GM23338 (cell line): ENCODE results near the gene TDRD7. TPM values are rescaled to one million over a fixed set of nuclear protein-coding genes. Genes with fewer than 3 reads are reported as not detected.

Experiments
- ATAC-seq: fragments of 200-7000 bp; cut with Tn5 transposase; 3 replicates; pipeline ENCODE4 v1.9.1; 2020
- DNase-seq: peaks from one replicate; pipeline ENCODE4 v3.0.0-alpha.2; 2015; ENCODE audit warnings: low spot score
- H2AFZ ChIP-seq: fragments of 200-600 bp; sonication (generic); 2 replicates; pipeline ENCODE4 v1.8.0; 2016; ENCODE audit warnings: antibody characterized with exemption, mild to moderate bottlenecking, moderate library complexity
- H3F3A ChIP-seq: fragments of 200-600 bp; sonication (generic); replicated peaks from 2 replicates; pipeline ENCODE4 v1.8.0; 2017; ENCODE audit warnings: antibody characterized with exemption, mixed run types, low read depth
- H3K27ac ChIP-seq: fragments of 200-600 bp; sonication (generic); 2 replicates; pipeline ENCODE4 v1.6.1; 2016; ENCODE audit warnings: low read depth
- H3K27me3 ChIP-seq: fragments of 200-600 bp; sonication (generic); 2 replicates; pipeline ENCODE4 v1.8.0; 2016; ENCODE audit warnings: mild to moderate bottlenecking, mixed run types, moderate library complexity; ENCODE audit not compliant: insufficient read depth
- H3K36me3 ChIP-seq: fragments of 200-600 bp; sonication (generic); 2 replicates; pipeline ENCODE4 v1.8.0; 2016; ENCODE audit warnings: mild to moderate bottlenecking; ENCODE audit not compliant: insufficient read depth
- H3K4me1 ChIP-seq: fragments of 200-600 bp; sonication (generic); 2 replicates; pipeline ENCODE4 v1.8.0; 2016; ENCODE audit warnings: mild to moderate bottlenecking, moderate library complexity; ENCODE audit not compliant: insufficient read depth
- H3K4me2 ChIP-seq: fragments of 200-600 bp; sonication (generic); 2 replicates; pipeline ENCODE4 v1.7.1; 2017; ENCODE audit warnings: mixed run types
- H3K4me3 ChIP-seq: fragments of 200-600 bp; sonication (generic); 2 replicates; pipeline ENCODE4 v1.6.1; 2016; ENCODE audit warnings: mixed run types
- H3K79me2 ChIP-seq: fragments of 200-600 bp; sonication (generic); replicated peaks from 2 replicates; pipeline ENCODE4 v1.8.0; 2017; ENCODE audit warnings: mild to moderate bottlenecking; ENCODE audit not compliant: insufficient read depth
- H3K9me2 ChIP-seq: fragments of 200-600 bp; sonication (generic); 2 replicates; pipeline ENCODE4 v1.8.0; 2017; ENCODE audit not compliant: insufficient read depth
- H4K20me1 ChIP-seq: fragments of 200-600 bp; sonication (generic); replicated peaks from 2 replicates; pipeline ENCODE4 v1.8.0; 2017; ENCODE audit warnings: mild to moderate bottlenecking; ENCODE audit not compliant: insufficient read depth
- H3K27ac Mint-ChIP-seq: 2 replicates; pipeline ENCODE4 v1.8.0; 2020; ENCODE audit warnings: inconsistent platforms, mild to moderate bottlenecking, moderate library complexity, mixed read lengths
- H3K27me3 Mint-ChIP-seq: 3 replicates; pipeline ENCODE4 v1.8.0; 2022; ENCODE audit warnings: low read depth, mild to moderate bottlenecking, moderate library complexity, mixed read lengths, inconsistent platforms; ENCODE audit not compliant: insufficient read depth, poor library complexity
- H3K36me3 Mint-ChIP-seq: 3 replicates; pipeline ENCODE4 v1.8.0; 2021; ENCODE audit warnings: low read depth, mild to moderate bottlenecking, inconsistent platforms, moderate library complexity, mixed read lengths
- H3K4me1 Mint-ChIP-seq: 3 replicates; pipeline ENCODE4 v1.8.0; 2020; ENCODE audit warnings: mild to moderate bottlenecking, inconsistent platforms, mixed read lengths
- H3K4me3 Mint-ChIP-seq: 3 replicates; pipeline ENCODE4 v1.8.0; 2021; ENCODE audit warnings: moderate library complexity, mild to moderate bottlenecking, inconsistent platforms, mixed read lengths
- H3K9me3 Mint-ChIP-seq: 3 replicates; pipeline ENCODE4 v1.8.0; 2020; ENCODE audit warnings: moderate library complexity, mild to moderate bottlenecking, inconsistent platforms, mixed read lengths
- EZH2 ChIP-seq: fragments of 200-600 bp; sonication (generic); IDR thresholded peaks from one replicate; pipeline ENCODE4 v1.8.0; 2017; ENCODE audit warnings: antibody characterized with exemption, mild to moderate bottlenecking, low read depth; ENCODE audit not compliant: unreplicated experiment
- EZH2phosphoT487 ChIP-seq: fragments of 200-600 bp; sonication (generic); IDR thresholded peaks from one replicate; pipeline ENCODE4 v1.8.1; 2018; ENCODE audit warnings: antibody characterized with exemption; ENCODE audit not compliant: unreplicated experiment
- JUNB ChIP-seq: IDR thresholded peaks from one replicate; pipeline ENCODE4 v1.6.1; 2016; ENCODE audit warnings: antibody characterized with exemption; ENCODE audit not compliant: unreplicated experiment
- NANOG ChIP-seq: IDR thresholded peaks from 2 replicates; pipeline ENCODE4 v1.6.1; 2016; ENCODE audit warnings: antibody characterized with exemption, borderline replicate concordance
- POLR2AphosphoS5 ChIP-seq: IDR thresholded peaks from 2 replicates; pipeline ENCODE4 v1.6.1; 2016; ENCODE audit warnings: antibody characterized with exemption, low read depth
- STAT1 ChIP-seq: IDR thresholded peaks from one replicate; pipeline ENCODE4 v1.6.1; 2016; ENCODE audit warnings: antibody characterized with exemption; ENCODE audit not compliant: unreplicated experiment
- ZNF114 ChIP-seq: fragments of 250-450 bp; sonication (Bioruptor Pico); IDR thresholded peaks from 2 replicates; pipeline ENCODE4 v1.5.0; 2020; ENCODE audit warnings: mild to moderate bottlenecking, moderate library complexity
- ZNF462 ChIP-seq: fragments of 250-450 bp; sonication (Bioruptor Pico); IDR thresholded peaks from 2 replicates; pipeline ENCODE4 v1.5.0; 2020; ENCODE audit warnings: mild to moderate bottlenecking, moderate library complexity
- polyA plus RNA-seq: library from polyadenylated mRNA; unstranded; fragments of >200 nt; fragmentation: Nextera tagmentation; extraction: Ambion mirVana; gene quantifications from 2 replicates; pipeline ENCODE4 v1.2.1, GENCODE V29; 2016
- total RNA-seq: library from RNA; depleted of rRNA; stranded (reverse); fragments of >200 nt; shearing (Covaris generic); gene quantifications from 2 replicates; pipeline ENCODE4 v1.2.3, GENCODE V29; 2014
- TF ChIP-seq, protein P1 (sequence below), 2 experiments: fragments of 200-600 bp in 1 of 2; sonication (generic) in 1 of 2; conservative IDR thresholded peaks; 2 replicates each; pipeline versions ENCODE4 v1.5.1 to v1.6.1; 2016 to 2017; ENCODE audit warnings: antibody characterized with exemption in 2 of 2, low read depth in 2 of 2, mild to moderate bottlenecking in 2 of 2, moderate library complexity in 1 of 2
- TF ChIP-seq, protein P2 (sequence below): IDR thresholded peaks from one replicate; pipeline ENCODE4 v1.6.1; 2018; ENCODE audit warnings: antibody characterized with exemption; ENCODE audit not compliant: unreplicated experiment

TDRD7 gene
- total and polyA plus RNA-seq, 2 experiments from 2014 or later = 1.7 to 3.1 TPM

DNA sequence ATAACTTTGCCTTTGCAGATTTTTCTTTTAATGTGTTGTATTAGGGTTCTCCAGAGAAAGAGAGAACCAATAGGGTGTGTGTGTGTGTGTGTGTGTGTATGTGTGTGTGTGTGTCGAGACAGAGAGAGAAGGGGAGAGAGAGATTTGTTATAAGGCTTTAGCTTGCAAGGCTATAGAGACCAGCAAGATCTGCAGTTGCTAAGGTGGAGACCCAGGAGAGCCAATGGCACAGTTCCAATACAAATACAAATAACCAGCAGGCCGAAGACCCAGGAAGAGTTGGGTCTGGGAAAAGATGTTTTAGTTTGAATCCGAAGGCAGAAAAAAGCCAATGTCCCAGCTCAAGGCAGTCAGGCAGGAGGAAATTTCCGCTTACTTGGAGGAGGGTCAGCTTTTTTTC, 112.5 kb downstream of the TDRD7 start:
- H3K36me3 ChIP-seq = no peaks in the 10 kb centered on the region
- H3K79me2 ChIP-seq = no peaks in the 10 kb centered on the region
- no peak for DNase-seq
- no peak overlapping the region for H2AFZ ChIP-seq
- TF ChIP-seq ZNF114 (CRISPR knock-in tag) = no peak
- no peak for TF ChIP-seq JUNB
- TF ChIP-seq EZH2phosphoT487 = no peak
- H3F3A ChIP-seq = no peaks in the 10 kb centered on the region
- no peaks in the 10 kb centered on the region for H4K20me1 ChIP-seq
- H3K27me3 ChIP-seq = no peaks in the 10 kb centered on the region
- peaks cover 28% of the 10 kb centered on the region for H3K4me1 Mint-ChIP-seq
- H3K27me3 Mint-ChIP-seq = peaks cover 10% of the 10 kb centered on the region
- peaks cover 16% of the 10 kb centered on the region for H3K4me1 ChIP-seq
- no peak overlapping the region for H3K27ac Mint-ChIP-seq
- H3K27ac ChIP-seq = no peak overlapping the region
- ATAC-seq = no peak
- no peak overlapping the region for H3K4me3 Mint-ChIP-seq
- H3K9me2 ChIP-seq = no peaks in the 10 kb centered on the region
- H3K9me3 Mint-ChIP-seq = no peaks in the 10 kb centered on the region
- H3K36me3 Mint-ChIP-seq = no peaks in the 10 kb centered on the region
- no peak overlapping the region for H3K4me2 ChIP-seq
- no peak overlapping the region for H3K4me3 ChIP-seq

DNA sequence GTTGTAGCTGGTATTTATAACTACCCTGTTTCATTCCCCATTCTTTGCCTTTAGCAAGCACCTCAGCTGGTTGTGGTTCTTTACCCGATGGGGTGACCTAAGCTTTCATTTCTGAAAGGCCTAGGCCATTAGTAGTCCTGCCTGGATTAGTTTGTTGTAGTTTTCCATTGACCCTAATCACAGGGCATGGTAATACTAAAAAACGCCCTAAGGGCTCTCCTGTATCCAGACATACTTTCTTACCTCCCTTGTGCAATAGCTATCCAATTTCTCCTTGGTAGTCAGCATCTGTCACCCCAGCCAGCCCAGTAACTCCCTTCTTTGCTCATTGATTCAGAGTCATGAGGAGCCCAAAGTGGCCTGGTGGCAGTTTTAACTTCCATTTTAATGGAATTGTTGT, 113.6 kb downstream of the TDRD7 start:
- H2AFZ ChIP-seq = no peak overlapping the region
- no peak for DNase-seq
- no peak overlapping the region for H3K27ac Mint-ChIP-seq
- peaks cover 12% of the 10 kb centered on the region for H3K27me3 Mint-ChIP-seq
- H3K9me2 ChIP-seq = no peaks in the 10 kb centered on the region
- H3F3A ChIP-seq = no peaks in the 10 kb centered on the region
- no peak overlapping the region for H3K4me3 ChIP-seq
- H3K36me3 Mint-ChIP-seq = no peaks in the 10 kb centered on the region
- no peak for ATAC-seq
- no peaks in the 10 kb centered on the region for H3K79me2 ChIP-seq
- H3K4me2 ChIP-seq = no peak overlapping the region
- H3K36me3 ChIP-seq = no peaks in the 10 kb centered on the region
- H3K27me3 ChIP-seq = no peaks in the 10 kb centered on the region
- H3K4me1 Mint-ChIP-seq = peaks cover 32% of the 10 kb centered on the region
- H4K20me1 ChIP-seq = no peaks in the 10 kb centered on the region
- H3K4me3 Mint-ChIP-seq = no peak overlapping the region
- no peak overlapping the region for H3K27ac ChIP-seq
- H3K4me1 ChIP-seq = peaks cover 16% of the 10 kb centered on the region
- no peaks in the 10 kb centered on the region for H3K9me3 Mint-ChIP-seq
- TF ChIP-seq, protein P1, sequence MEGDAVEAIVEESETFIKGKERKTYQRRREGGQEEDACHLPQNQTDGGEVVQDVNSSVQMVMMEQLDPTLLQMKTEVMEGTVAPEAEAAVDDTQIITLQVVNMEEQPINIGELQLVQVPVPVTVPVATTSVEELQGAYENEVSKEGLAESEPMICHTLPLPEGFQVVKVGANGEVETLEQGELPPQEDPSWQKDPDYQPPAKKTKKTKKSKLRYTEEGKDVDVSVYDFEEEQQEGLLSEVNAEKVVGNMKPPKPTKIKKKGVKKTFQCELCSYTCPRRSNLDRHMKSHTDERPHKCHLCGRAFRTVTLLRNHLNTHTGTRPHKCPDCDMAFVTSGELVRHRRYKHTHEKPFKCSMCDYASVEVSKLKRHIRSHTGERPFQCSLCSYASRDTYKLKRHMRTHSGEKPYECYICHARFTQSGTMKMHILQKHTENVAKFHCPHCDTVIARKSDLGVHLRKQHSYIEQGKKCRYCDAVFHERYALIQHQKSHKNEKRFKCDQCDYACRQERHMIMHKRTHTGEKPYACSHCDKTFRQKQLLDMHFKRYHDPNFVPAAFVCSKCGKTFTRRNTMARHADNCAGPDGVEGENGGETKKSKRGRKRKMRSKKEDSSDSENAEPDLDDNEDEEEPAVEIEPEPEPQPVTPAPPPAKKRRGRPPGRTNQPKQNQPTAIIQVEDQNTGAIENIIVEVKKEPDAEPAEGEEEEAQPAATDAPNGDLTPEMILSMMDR (conservative IDR thresholded peaks at IDR 0.05; ENCODE audit: low read depth in 2 of 2) = no peak
- TF ChIP-seq EZH2 = no peak
- TF ChIP-seq ZNF462 (CRISPR knock-in tag) = no peak
- TF ChIP-seq POLR2AphosphoS5 = no peak
- no peak for TF ChIP-seq JUNB
- TF ChIP-seq ZNF114 (CRISPR knock-in tag) = no peak
- TF ChIP-seq, protein P2, sequence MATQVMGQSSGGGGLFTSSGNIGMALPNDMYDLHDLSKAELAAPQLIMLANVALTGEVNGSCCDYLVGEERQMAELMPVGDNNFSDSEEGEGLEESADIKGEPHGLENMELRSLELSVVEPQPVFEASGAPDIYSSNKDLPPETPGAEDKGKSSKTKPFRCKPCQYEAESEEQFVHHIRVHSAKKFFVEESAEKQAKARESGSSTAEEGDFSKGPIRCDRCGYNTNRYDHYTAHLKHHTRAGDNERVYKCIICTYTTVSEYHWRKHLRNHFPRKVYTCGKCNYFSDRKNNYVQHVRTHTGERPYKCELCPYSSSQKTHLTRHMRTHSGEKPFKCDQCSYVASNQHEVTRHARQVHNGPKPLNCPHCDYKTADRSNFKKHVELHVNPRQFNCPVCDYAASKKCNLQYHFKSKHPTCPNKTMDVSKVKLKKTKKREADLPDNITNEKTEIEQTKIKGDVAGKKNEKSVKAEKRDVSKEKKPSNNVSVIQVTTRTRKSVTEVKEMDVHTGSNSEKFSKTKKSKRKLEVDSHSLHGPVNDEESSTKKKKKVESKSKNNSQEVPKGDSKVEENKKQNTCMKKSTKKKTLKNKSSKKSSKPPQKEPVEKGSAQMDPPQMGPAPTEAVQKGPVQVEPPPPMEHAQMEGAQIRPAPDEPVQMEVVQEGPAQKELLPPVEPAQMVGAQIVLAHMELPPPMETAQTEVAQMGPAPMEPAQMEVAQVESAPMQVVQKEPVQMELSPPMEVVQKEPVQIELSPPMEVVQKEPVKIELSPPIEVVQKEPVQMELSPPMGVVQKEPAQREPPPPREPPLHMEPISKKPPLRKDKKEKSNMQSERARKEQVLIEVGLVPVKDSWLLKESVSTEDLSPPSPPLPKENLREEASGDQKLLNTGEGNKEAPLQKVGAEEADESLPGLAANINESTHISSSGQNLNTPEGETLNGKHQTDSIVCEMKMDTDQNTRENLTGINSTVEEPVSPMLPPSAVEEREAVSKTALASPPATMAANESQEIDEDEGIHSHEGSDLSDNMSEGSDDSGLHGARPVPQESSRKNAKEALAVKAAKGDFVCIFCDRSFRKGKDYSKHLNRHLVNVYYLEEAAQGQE = no peak
- TF ChIP-seq STAT1 = no peak
- TF ChIP-seq EZH2phosphoT487 = no peak
- no peak for TF ChIP-seq NANOG
